HepG2 (cell line): Measurements from ENCODE around the gene REPIN1. TPM values are rescaled to one million over a fixed set of nuclear protein-coding genes. Genes with fewer than 3 reads are reported as not detected.

Experiments
- AGO1 ChIP-seq: fragments of 200-400 bp; formaldehyde crosslinking; IDR thresholded peaks from 2 replicates; pipeline ENCODE4 v1.6.1; 2017; ENCODE audit warnings: mild to moderate bottlenecking, low read depth, low read length, moderate library complexity; ENCODE audit not compliant: poor library complexity, severe bottlenecking
- HDAC2 ChIP-seq: sonication (generic); formaldehyde crosslinking; IDR thresholded peaks from 2 replicates; pipeline ENCODE4 v1.4.0; 2020; ENCODE audit warnings: missing genetic modification reagents
- JDP2 ChIP-seq: sonication (generic); formaldehyde crosslinking; IDR thresholded peaks from 2 replicates; pipeline ENCODE4 v1.8.1; 2022; ENCODE audit warnings: missing genetic modification reagents, borderline replicate concordance
- POLR2G ChIP-seq: fragments of 200-400 bp; formaldehyde crosslinking; IDR thresholded peaks from 2 replicates; pipeline ENCODE4 v1.6.1; 2018; ENCODE audit warnings: mild to moderate bottlenecking, low read depth, low read length, moderate library complexity
- ZIK1 ChIP-seq: sonication (generic); formaldehyde crosslinking; IDR thresholded peaks from 2 replicates; pipeline ENCODE4 v1.5.0; 2020; ENCODE audit warnings: mild to moderate bottlenecking, low read depth, missing genetic modification reagents, borderline replicate concordance
- polyA plus RNA-seq, 8 experiments: library from polyadenylated mRNA; depleted of rRNA in 3 of 8; stranded (reverse) in 7 of 8; unstranded in 1 of 8; fragments of >200 nt; fragmentation: Illumina TruSeq in 4 of 8; extraction: Trizol in 4 of 8; gene quantifications; 2 replicates each; pipeline versions ENCODE4 v1.2.1 to v1.2.3, GENCODE V29; 2011 to 2016; ENCODE audit warnings: low read depth in 4 of 8, missing spikeins in 1 of 8, mixed read lengths in 1 of 8; ENCODE audit not compliant: insufficient read depth in 1 of 8
- total RNA-seq, 5 experiments: library from RNA; depleted of rRNA; stranded (reverse); fragments of >200 nt; fragmentation: Illumina TruSeq; extraction: Trizol; gene quantifications; 2 replicates each; pipeline ENCODE4 v1.2.3, GENCODE V29; 2016; ENCODE audit warnings: low read depth in 1 of 5
- TF ChIP-seq, protein P1 (sequence below): sonication (generic); formaldehyde crosslinking; IDR thresholded peaks from 2 replicates; pipeline ENCODE4 v1.5.0; 2020; ENCODE audit warnings: mild to moderate bottlenecking, missing genetic modification reagents, borderline replicate concordance
- TF ChIP-seq, protein P2 (sequence below): sonication (generic); formaldehyde crosslinking; IDR thresholded peaks from 2 replicates; pipeline ENCODE4 v1.8.1; 2023; ENCODE audit warnings: mild to moderate bottlenecking, missing genetic modification reagents, borderline replicate concordance
- TF ChIP-seq, protein P3 (sequence below): IDR thresholded peaks from 2 replicates; pipeline ENCODE4 v1.6.1; 2016; ENCODE audit warnings: missing compliant biosample characterization, missing genetic modification reagents, borderline replicate concordance
- TF ChIP-seq, protein P4 (sequence below): sonication (generic); formaldehyde crosslinking; IDR thresholded peaks from 2 replicates; pipeline ENCODE4 v1.4.0; 2020; ENCODE audit warnings: missing genetic modification reagents
- TF ChIP-seq, protein P5 (sequence below): sonication (generic); formaldehyde crosslinking; IDR thresholded peaks from 2 replicates; pipeline ENCODE4 v1.4.0; 2020; ENCODE audit warnings: low read depth, mild to moderate bottlenecking, missing genetic modification reagents
- TF ChIP-seq, protein P6 (sequence below): sonication (generic); formaldehyde crosslinking; IDR thresholded peaks from 2 replicates; pipeline ENCODE4 v1.4.0; 2020; ENCODE audit warnings: missing genetic modification reagents

The REPIN1 gene
- total and polyA plus RNA-seq, 2 of the 13 experiments (the other 11 are each of a cell fraction or from before 2014, with no cell fraction given), result 69.9 to 108 TPM

DNA sequence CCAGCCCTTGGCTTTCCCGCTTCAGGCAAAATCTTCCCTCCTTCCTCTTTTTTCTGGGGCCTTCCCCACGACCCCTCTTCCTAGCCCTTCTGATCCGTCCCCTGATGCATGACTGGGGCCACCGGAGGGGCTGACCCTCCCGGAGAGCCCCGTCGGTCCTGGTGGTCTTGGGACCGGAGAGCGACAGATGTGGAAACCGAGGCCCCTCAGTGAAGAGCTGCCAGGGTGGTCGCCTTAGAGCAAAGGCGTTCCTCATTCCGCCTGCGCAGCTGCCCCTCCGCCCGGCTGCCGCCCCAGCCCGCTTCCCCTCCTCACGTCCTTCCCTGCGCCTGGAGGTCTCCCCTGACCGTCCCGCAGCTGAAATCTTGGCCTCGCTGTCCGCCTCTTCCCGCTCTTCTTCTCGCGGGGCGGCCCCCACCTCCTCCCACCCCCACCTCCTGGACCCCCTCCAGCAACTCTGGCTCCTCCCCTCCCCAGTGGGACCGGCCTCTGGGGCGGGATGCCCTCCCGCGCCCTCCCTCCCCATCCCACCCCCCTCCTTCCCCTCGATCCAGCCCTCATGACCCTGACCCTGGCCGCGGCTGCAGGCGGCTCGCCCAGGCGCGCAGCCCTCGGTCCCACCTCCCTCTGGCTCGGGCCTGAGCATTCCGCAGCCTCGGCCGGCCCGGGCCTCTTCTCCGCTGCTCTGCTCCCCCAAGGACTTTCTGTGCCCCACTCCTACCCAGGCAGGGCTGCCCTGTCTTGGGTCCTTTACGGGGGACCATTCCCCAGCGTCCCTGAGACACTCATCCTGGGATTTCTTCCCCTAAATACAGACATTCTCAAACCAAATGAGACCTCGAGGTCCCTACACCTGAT lies 27.1 kb upstream of the REPIN1 start, which contains the start of gene RARRES2 (continued):
- TF ChIP-seq, protein P1, sequence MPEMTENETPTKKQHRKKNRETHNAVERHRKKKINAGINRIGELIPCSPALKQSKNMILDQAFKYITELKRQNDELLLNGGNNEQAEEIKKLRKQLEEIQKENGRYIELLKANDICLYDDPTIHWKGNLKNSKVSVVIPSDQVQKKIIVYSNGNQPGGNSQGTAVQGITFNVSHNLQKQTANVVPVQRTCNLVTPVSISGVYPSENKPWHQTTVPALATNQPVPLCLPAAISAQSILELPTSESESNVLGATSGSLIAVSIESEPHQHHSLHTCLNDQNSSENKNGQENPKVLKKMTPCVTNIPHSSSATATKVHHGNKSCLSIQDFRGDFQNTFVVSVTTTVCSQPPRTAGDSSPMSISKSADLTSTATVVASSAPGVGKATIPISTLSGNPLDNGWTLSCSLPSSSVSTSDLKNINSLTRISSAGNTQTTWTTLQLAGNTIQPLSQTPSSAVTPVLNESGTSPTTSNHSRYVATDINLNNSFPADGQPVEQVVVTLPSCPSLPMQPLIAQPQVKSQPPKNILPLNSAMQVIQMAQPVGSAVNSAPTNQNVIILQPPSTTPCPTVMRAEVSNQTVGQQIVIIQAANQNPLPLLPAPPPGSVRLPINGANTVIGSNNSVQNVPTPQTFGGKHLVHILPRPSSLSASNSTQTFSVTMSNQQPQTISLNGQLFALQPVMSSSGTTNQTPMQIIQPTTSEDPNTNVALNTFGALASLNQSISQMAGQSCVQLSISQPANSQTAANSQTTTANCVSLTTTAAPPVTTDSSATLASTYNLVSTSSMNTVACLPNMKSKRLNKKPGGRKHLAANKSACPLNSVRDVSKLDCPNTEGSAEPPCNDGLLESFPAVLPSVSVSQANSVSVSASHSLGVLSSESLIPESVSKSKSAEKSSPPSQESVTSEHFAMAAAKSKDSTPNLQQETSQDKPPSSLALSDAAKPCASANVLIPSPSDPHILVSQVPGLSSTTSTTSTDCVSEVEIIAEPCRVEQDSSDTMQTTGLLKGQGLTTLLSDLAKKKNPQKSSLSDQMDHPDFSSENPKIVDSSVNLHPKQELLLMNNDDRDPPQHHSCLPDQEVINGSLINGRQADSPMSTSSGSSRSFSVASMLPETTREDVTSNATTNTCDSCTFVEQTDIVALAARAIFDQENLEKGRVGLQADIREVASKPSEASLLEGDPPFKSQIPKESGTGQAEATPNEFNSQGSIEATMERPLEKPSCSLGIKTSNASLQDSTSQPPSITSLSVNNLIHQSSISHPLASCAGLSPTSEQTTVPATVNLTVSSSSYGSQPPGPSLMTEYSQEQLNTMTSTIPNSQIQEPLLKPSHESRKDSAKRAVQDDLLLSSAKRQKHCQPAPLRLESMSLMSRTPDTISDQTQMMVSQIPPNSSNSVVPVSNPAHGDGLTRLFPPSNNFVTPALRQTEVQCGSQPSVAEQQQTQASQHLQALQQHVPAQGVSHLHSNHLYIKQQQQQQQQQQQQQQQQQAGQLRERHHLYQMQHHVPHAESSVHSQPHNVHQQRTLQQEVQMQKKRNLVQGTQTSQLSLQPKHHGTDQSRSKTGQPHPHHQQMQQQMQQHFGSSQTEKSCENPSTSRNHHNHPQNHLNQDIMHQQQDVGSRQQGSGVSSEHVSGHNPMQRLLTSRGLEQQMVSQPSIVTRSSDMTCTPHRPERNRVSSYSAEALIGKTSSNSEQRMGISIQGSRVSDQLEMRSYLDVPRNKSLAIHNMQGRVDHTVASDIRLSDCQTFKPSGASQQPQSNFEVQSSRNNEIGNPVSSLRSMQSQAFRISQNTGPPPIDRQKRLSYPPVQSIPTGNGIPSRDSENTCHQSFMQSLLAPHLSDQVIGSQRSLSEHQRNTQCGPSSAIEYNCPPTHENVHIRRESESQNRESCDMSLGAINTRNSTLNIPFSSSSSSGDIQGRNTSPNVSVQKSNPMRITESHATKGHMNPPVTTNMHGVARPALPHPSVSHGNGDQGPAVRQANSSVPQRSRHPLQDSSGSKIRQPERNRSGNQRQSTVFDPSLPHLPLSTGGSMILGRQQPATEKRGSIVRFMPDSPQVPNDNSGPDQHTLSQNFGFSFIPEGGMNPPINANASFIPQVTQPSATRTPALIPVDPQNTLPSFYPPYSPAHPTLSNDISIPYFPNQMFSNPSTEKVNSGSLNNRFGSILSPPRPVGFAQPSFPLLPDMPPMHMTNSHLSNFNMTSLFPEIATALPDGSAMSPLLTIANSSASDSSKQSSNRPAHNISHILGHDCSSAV, result no peak
- TF ChIP-seq, protein P2, sequence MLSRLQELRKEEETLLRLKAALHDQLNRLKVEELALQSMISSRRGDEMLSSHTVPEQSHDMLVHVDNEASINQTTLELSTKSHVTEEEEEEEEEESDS (CRISPR knock-in tag), result no peak
- TF ChIP-seq, protein P3, sequence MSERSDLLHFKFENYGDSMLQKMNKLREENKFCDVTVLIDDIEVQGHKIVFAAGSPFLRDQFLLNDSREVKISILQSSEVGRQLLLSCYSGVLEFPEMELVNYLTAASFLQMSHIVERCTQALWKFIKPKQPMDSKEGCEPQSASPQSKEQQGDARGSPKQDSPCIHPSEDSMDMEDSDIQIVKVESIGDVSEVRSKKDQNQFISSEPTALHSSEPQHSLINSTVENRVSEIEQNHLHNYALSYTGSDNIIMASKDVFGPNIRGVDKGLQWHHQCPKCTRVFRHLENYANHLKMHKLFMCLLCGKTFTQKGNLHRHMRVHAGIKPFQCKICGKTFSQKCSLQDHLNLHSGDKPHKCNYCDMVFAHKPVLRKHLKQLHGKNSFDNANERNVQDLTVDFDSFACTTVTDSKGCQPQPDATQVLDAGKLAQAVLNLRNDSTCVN (CRISPR knock-in tag), result 0 out of 2 replicates have a peak, but pooled peaks have one; percentile 7
- TF ChIP-seq JDP2 (CRISPR knock-in tag) (no peak), POLR2G (peak; percentile 41), AGO1 (peak; percentile 59), ZIK1 (no peak), HDAC2 (CRISPR knock-in tag) (no peak)
- TF ChIP-seq, protein P4, sequence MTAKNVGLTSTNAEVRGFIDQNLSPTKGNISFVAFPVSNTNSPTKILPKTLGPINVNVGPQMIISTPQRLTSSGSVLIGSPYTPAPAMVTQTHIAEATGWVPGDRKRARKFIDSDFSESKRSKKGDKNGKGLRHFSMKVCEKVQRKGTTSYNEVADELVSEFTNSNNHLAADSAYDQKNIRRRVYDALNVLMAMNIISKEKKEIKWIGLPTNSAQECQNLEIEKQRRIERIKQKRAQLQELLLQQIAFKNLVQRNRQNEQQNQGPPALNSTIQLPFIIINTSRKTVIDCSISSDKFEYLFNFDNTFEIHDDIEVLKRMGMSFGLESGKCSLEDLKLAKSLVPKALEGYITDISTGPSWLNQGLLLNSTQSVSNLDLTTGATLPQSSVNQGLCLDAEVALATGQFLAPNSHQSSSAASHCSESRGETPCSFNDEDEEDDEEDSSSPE (CRISPR knock-in tag), result peak; percentile 22; the same call in 1 of the 2 replicates
- TF ChIP-seq, protein P5, sequence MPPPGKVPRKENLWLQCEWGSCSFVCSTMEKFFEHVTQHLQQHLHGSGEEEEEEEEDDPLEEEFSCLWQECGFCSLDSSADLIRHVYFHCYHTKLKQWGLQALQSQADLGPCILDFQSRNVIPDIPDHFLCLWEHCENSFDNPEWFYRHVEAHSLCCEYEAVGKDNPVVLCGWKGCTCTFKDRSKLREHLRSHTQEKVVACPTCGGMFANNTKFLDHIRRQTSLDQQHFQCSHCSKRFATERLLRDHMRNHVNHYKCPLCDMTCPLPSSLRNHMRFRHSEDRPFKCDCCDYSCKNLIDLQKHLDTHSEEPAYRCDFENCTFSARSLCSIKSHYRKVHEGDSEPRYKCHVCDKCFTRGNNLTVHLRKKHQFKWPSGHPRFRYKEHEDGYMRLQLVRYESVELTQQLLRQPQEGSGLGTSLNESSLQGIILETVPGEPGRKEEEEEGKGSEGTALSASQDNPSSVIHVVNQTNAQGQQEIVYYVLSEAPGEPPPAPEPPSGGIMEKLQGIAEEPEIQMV, result 0 out of 2 replicates have a peak, but pooled peaks have one; percentile 21
- TF ChIP-seq, protein P6, sequence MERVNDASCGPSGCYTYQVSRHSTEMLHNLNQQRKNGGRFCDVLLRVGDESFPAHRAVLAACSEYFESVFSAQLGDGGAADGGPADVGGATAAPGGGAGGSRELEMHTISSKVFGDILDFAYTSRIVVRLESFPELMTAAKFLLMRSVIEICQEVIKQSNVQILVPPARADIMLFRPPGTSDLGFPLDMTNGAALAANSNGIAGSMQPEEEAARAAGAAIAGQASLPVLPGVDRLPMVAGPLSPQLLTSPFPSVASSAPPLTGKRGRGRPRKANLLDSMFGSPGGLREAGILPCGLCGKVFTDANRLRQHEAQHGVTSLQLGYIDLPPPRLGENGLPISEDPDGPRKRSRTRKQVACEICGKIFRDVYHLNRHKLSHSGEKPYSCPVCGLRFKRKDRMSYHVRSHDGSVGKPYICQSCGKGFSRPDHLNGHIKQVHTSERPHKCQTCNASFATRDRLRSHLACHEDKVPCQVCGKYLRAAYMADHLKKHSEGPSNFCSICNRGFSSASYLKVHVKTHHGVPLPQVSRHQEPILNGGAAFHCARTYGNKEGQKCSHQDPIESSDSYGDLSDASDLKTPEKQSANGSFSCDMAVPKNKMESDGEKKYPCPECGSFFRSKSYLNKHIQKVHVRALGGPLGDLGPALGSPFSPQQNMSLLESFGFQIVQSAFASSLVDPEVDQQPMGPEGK (CRISPR knock-in tag), result peak; percentile 85
